Uterus (tissue), 2 donors: ENCODE results near the gene CDC37.

ENCODE experiments used
- POLR2A ChIP-seq, 2 donors: fragments of 450-650 bp; IDR thresholded peaks; one replicate each; pipeline ENCODE4 v1.6.1; 2016; ENCODE audit warnings: antibody characterized with exemption in 2 of 2, mild to moderate bottlenecking in 1 of 2, moderate library complexity in 1 of 2
- TF ChIP-seq, protein P1 (sequence below), 4 experiments: fragments of 200-600 bp in 2 of 4; fragments of 450-650 bp in 2 of 4; sonication (generic) in 2 of 4; IDR thresholded peaks; one replicate each; pipeline ENCODE4 v1.5.1; 2016 to 2019; ENCODE audit warnings: antibody characterized with exemption in 4 of 4, mild to moderate bottlenecking in 2 of 4, moderate library complexity in 1 of 4

GRCh38 chr19:10353793-10354391, 49.5 kb downstream of the CDC37 start:
- TF ChIP-seq POLR2A (IDR thresholded peaks at IDR 0.05), result no peak
- TF ChIP-seq, protein P1, sequence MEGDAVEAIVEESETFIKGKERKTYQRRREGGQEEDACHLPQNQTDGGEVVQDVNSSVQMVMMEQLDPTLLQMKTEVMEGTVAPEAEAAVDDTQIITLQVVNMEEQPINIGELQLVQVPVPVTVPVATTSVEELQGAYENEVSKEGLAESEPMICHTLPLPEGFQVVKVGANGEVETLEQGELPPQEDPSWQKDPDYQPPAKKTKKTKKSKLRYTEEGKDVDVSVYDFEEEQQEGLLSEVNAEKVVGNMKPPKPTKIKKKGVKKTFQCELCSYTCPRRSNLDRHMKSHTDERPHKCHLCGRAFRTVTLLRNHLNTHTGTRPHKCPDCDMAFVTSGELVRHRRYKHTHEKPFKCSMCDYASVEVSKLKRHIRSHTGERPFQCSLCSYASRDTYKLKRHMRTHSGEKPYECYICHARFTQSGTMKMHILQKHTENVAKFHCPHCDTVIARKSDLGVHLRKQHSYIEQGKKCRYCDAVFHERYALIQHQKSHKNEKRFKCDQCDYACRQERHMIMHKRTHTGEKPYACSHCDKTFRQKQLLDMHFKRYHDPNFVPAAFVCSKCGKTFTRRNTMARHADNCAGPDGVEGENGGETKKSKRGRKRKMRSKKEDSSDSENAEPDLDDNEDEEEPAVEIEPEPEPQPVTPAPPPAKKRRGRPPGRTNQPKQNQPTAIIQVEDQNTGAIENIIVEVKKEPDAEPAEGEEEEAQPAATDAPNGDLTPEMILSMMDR (IDR thresholded peaks at IDR 0.05), result no peak
